PC-3 (cell line): Measurements from ENCODE around the gene PLK3. TPM values are rescaled to one million over a fixed set of nuclear protein-coding genes. Genes with fewer than 3 reads are reported as not detected.

Source experiments
- ATAC-seq: fragments of 200-7000 bp; cut with Tn5 transposase; 2 replicates; pipeline ENCODE4 v1.9.1; 2020; ENCODE audit warnings: mild to moderate bottlenecking, moderate library complexity
- BruUV-seq: library from RNA; stranded (reverse); fragments of 400-500 nt; replicated peaks from 2 replicates; lab custom pipeline; 2021; lab: Mats Ljungman, UMichigan
- CTCF ChIA-PET: fragments of 300-600 bp; sonication (Branson Sonifier 250); formaldehyde crosslinking; loops from one replicate; lab custom pipeline; 2022; ENCODE audit warnings: antibody characterized with exemption; lab: Charles Lee
- POLR2A ChIA-PET: fragments of 300-600 bp; sonication (Branson Sonifier 250); formaldehyde crosslinking; loops from one replicate; lab custom pipeline; 2022; ENCODE audit warnings: antibody characterized with exemption; ENCODE audit not compliant: unreplicated experiment; lab: Charles Lee
- DNase-seq: peaks from one replicate; pipeline ENCODE4 v3.0.0-alpha.2; 2015
- H2AFZ ChIP-seq: fragments of 300-600 bp; sonication (generic); 2 replicates; pipeline ENCODE4 v1.6.0; 2016; ENCODE audit warnings: antibody characterized with exemption, low read length
- H3F3A ChIP-seq: fragments of 300-600 bp; sonication (generic); one replicate; pipeline ENCODE4 v1.6.0; 2017; ENCODE audit warnings: antibody characterized with exemption, low read length, control low read depth, mild to moderate bottlenecking; ENCODE audit not compliant: unreplicated experiment
- H3K27ac ChIP-seq: fragments of 300-600 bp; sonication (generic); 2 replicates; pipeline ENCODE4 v1.5.1; 2016; ENCODE audit warnings: mild to moderate bottlenecking, low read length
- H3K27me3 ChIP-seq: fragments of 300-600 bp; sonication (generic); 2 replicates; pipeline ENCODE4 v1.6.1; 2016; ENCODE audit warnings: low read length, mixed read lengths
- H3K36me3 ChIP-seq: fragments of 300-600 bp; sonication (generic); 2 replicates; pipeline ENCODE4 v1.6.1; 2016; ENCODE audit warnings: low read depth, mixed run types, low read length, mixed read lengths
- H3K4me1 ChIP-seq: fragments of 300-600 bp; sonication (generic); 2 replicates; pipeline ENCODE4 v1.5.1; 2016; ENCODE audit warnings: low read length; ENCODE audit not compliant: insufficient read depth
- H3K4me2 ChIP-seq: fragments of 300-600 bp; sonication (generic); 2 replicates; pipeline ENCODE4 v1.6.0; 2016; ENCODE audit warnings: low read length
- H3K4me3 ChIP-seq: fragments of 300-600 bp; sonication (generic); 2 replicates; pipeline ENCODE4 v1.5.1; 2016; ENCODE audit warnings: mild to moderate bottlenecking, low read length, mixed read lengths
- H3K79me2 ChIP-seq: fragments of 300-600 bp; sonication (generic); 2 replicates; pipeline ENCODE4 v1.6.1; 2017; ENCODE audit warnings: low read length, mixed read lengths
- H3K9ac ChIP-seq: fragments of 300-600 bp; sonication (generic); 2 replicates; pipeline ENCODE4 v1.6.0; 2016; ENCODE audit warnings: mild to moderate bottlenecking, low read length
- H3K9me2 ChIP-seq: fragments of 300-600 bp; sonication (generic); replicated peaks from 2 replicates; pipeline ENCODE4 v1.6.1; 2016; ENCODE audit warnings: mixed run types, low read length, mixed read lengths
- H3K9me3 ChIP-seq: fragments of 300-600 bp; sonication (generic); 2 replicates; pipeline ENCODE4 v1.6.1; 2016; ENCODE audit warnings: low read length, mixed read lengths
- H4K20me1 ChIP-seq: fragments of 300-600 bp; sonication (generic); 2 replicates; pipeline ENCODE4 v1.6.1; 2016; ENCODE audit warnings: low read length, mixed read lengths
- CTCF ChIP-seq: fragments of 300-600 bp; sonication (generic); conservative IDR thresholded peaks from 2 replicates; pipeline ENCODE4 v1.5.1; 2017; ENCODE audit warnings: antibody characterized with exemption, low read depth, mild to moderate bottlenecking, low read length
- EZH2 ChIP-seq: fragments of 300-600 bp; sonication (generic); IDR thresholded peaks from one replicate; pipeline ENCODE4 v1.6.1; 2017; ENCODE audit warnings: antibody characterized with exemption, mild to moderate bottlenecking, low read length; ENCODE audit not compliant: unreplicated experiment
- EZH2phosphoT487 ChIP-seq: fragments of 300-600 bp; sonication (generic); IDR thresholded peaks from 2 replicates; pipeline ENCODE4 v1.6.1; 2018; ENCODE audit warnings: mild to moderate bottlenecking, antibody characterized with exemption, low read length, borderline replicate concordance
- intact Hi-C: fragments of 100-400 bp; cut with micrococcal nuclease; formaldehyde crosslinking; loops from 2 replicates; pipeline ENCODE4 v1.9.0; 2023
- total RNA-seq: library from RNA; depleted of rRNA; stranded (reverse); fragments of >200 nt; gene quantifications from 2 replicates; pipeline ENCODE4 v1.2.3, GENCODE V29; 2014

The PLK3 gene
- total RNA-seq, 1 experiment from 2014 or later = 44.0 TPM

GRCh38 chr1:44819608-44820327, 19.6 kb downstream of the PLK3 start:
- ATAC-seq = peak; percentile 87
- Histone ChIP-seq H3K9me3 (no peaks in the 10 kb centered on the region), H3K4me1 (peaks cover 7% of the 10 kb centered on the region; the same call in 1 of the 2 replicates), H3K4me2 (peak overlapping the region; percentile 66), H3K27me3 (no peaks in the 10 kb centered on the region), H2AFZ (peak overlapping the region; percentile 79), H3K36me3 (no peaks in the 10 kb centered on the region), H3F3A (no peaks in the 10 kb centered on the region), H3K4me3 (peak overlapping the region; percentile 61), H3K9me2 (no peaks in the 10 kb centered on the region), H3K27ac (peak overlapping the region; percentile 76), H3K9ac (peak overlapping the region; percentile 75), H4K20me1 (no peaks in the 10 kb centered on the region), H3K79me2 (no peaks in the 10 kb centered on the region)
- ChIA-PET POLR2A (interaction anchor here (0.5 to 1.3 kb wide), 7 partner anchors 20 to 670 kb away, joined by 3 to 15 read pairs (median 6); partner anchors contain the start of genes PLK3 and PTCH2), CTCF (interaction anchor here (0.6 to 0.8 kb wide), 2 partner anchors 20 to 323 kb away, joined by 3 to 5 read pairs; partner anchors contain the start of gene PLK3)
- intact Hi-C loops = no loop called here
- TF ChIP-seq EZH2phosphoT487 = no peak
- TF ChIP-seq EZH2 = no peak
- peak; percentile 84 for DNase-seq
- BruUV-seq = TSS peak; percentile 99

- H3K9me2 ChIP-seq = no peaks in the 10 kb centered on the region
- TF ChIP-seq EZH2phosphoT487 (no peak), CTCF (no peak), EZH2 (no peak)
- no peaks in the 10 kb centered on the region; the same call in 1 of the 2 replicates for H3K4me1 ChIP-seq
- peak overlapping the region; percentile 61 for H3K4me3 ChIP-seq
- no peaks in the 10 kb centered on the region for H3K36me3 ChIP-seq
- BruUV-seq = no TSS peak
- H4K20me1 ChIP-seq = no peaks in the 10 kb centered on the region
- peak overlapping the region; percentile 76; the same call in 1 of the 2 replicates for H3K27ac ChIP-seq
- H3F3A ChIP-seq = no peaks in the 10 kb centered on the region
- no peaks in the 10 kb centered on the region for H3K27me3 ChIP-seq
- DNase-seq (no peak), ATAC-seq (0 out of 2 replicates have a peak, but pooled peaks have one; percentile 5)
- CTCF ChIA-PET = interaction anchor here (0.6 kb wide), 1 partner anchor 322 kb away, joined by 3 read pairs; no protein-coding TSS in a partner anchor
- no peaks in the 10 kb centered on the region for H3K9me3 ChIP-seq
- intact Hi-C loops = no loop called here
- H2AFZ ChIP-seq = peak overlapping the region; percentile 79
- H3K4me2 ChIP-seq = peak overlapping the region; percentile 66
- no peaks in the 10 kb centered on the region for H3K79me2 ChIP-seq
- POLR2A ChIA-PET = interaction anchor here (0.7 kb wide), 1 partner anchor 497 kb away, joined by 3 read pairs; no protein-coding TSS in a partner anchor
- H3K9ac ChIP-seq = peak overlapping the region; percentile 75; the same call in 1 of the 2 replicates
Observed at GRCh38 chr1:44820328-44821239, 20.4 kb downstream of the PLK3 start.

- H3K27me3 ChIP-seq = no peaks in the 10 kb centered on the region
- H3K79me2 ChIP-seq = no peaks in the 10 kb centered on the region
- no peak overlapping the region for H3K9ac ChIP-seq
- intact Hi-C loops = no loop called here
- H3K9me2 ChIP-seq = no peaks in the 10 kb centered on the region
- no peak overlapping the region for H3K27ac ChIP-seq
- ChIA-PET CTCF (no interaction called here), POLR2A (no interaction called here)
- DNase-seq = no peak
- H3K9me3 ChIP-seq = no peaks in the 10 kb centered on the region
- BruUV-seq = no TSS peak
- no peaks in the 10 kb centered on the region for H4K20me1 ChIP-seq
- no peaks in the 10 kb centered on the region; the same call in 1 of the 2 replicates for H3K4me1 ChIP-seq
- no peak overlapping the region for H3K4me2 ChIP-seq
- H3K36me3 ChIP-seq = no peaks in the 10 kb centered on the region
- ATAC-seq = no peak
- no peak overlapping the region for H3K4me3 ChIP-seq
- TF ChIP-seq EZH2phosphoT487 (no peak), CTCF (no peak), EZH2 (no peak)
- no peaks in the 10 kb centered on the region for H3F3A ChIP-seq
- no peak overlapping the region for H2AFZ ChIP-seq
Observed at GRCh38 chr1:44821240-44821715, 21.1 kb downstream of the PLK3 start.
